GM12878 (cell line): ENCODE data around the gene PIP5K1A. TPM values are rescaled to one million over a fixed set of nuclear protein-coding genes. Genes with fewer than 3 reads are reported as not detected.

Experiments used
- ASH2L ChIP-seq: fragments of 300-600, 200-600 bp; sonication (generic); IDR thresholded peaks from 2 replicates; pipeline ENCODE4 v1.6.1; 2017; ENCODE audit warnings: low read depth, mild to moderate bottlenecking, borderline replicate concordance
- BACH1 ChIP-seq: fragments of 450-650 bp; IDR thresholded peaks from 2 replicates; pipeline ENCODE4 v1.6.1; 2017; ENCODE audit warnings: mild to moderate bottlenecking, borderline replicate concordance
- CREM ChIP-seq: IDR thresholded peaks from 2 replicates; pipeline ENCODE4 v1.6.1; 2014; ENCODE audit warnings: antibody characterized with exemption, low read depth
- DPF2 ChIP-seq: fragments of 450-650 bp; IDR thresholded peaks from 2 replicates; pipeline ENCODE4 v1.6.1; 2017; ENCODE audit warnings: mild to moderate bottlenecking
- FOS ChIP-seq: IDR thresholded peaks from 3 replicates; pipeline ENCODE4 v1.6.1; 2011; ENCODE audit warnings: borderline replicate concordance; ENCODE audit not compliant: insufficient read length; ENCODE audit errors: extremely low read depth
- GATAD2B ChIP-seq: fragments of 450-650 bp; conservative IDR thresholded peaks from 2 replicates; pipeline ENCODE4 v1.6.1; 2017; ENCODE audit warnings: low read depth, mild to moderate bottlenecking, moderate library complexity
- MEF2A ChIP-seq: IDR thresholded peaks from 2 replicates; pipeline ENCODE4 v1.6.1; 2011; ENCODE audit warnings: low read depth, mild to moderate bottlenecking, low read length, moderate library complexity; ENCODE audit not compliant: insufficient read depth
- NR2F1 ChIP-seq: fragments of 450-650 bp; conservative IDR thresholded peaks from 2 replicates; pipeline ENCODE4 v1.6.1; 2017; ENCODE audit warnings: mild to moderate bottlenecking
- PML ChIP-seq: IDR thresholded peaks from 2 replicates; pipeline ENCODE4 v1.6.1; 2012; ENCODE audit warnings: low read length, inconsistent platforms
- SIX5 ChIP-seq: IDR thresholded peaks from 2 replicates; pipeline ENCODE4 v1.6.1; 2011; ENCODE audit warnings: mild to moderate bottlenecking, low read depth, low read length, moderate library complexity; ENCODE audit not compliant: severe bottlenecking
- SP1 ChIP-seq: IDR thresholded peaks from one replicate; pipeline ENCODE4 v1.6.1; 2011; ENCODE audit warnings: low read depth, low read length
- SREBF2 ChIP-seq: IDR thresholded peaks from 2 replicates; pipeline ENCODE4 v1.6.1; 2012; ENCODE audit warnings: mild to moderate bottlenecking, low read length
- SRF ChIP-seq, 2 experiments: IDR thresholded peaks; 2 replicates each; pipeline ENCODE4 v1.6.1; 2011; ENCODE audit warnings: low read depth in 2 of 2, low read length in 2 of 2, mild to moderate bottlenecking in 1 of 2, moderate library complexity in 1 of 2
- SUZ12 ChIP-seq: fragments of 200-600 bp; sonication (generic); IDR thresholded peaks from one replicate; pipeline ENCODE4 v1.6.1; 2018; ENCODE audit warnings: antibody characterized with exemption, mild to moderate bottlenecking; ENCODE audit not compliant: unreplicated experiment
- ZNF217 ChIP-seq: fragments of 450-650 bp; IDR thresholded peaks from 2 replicates; pipeline ENCODE4 v1.6.1; 2017; ENCODE audit warnings: antibody characterized with exemption, mild to moderate bottlenecking
- ZNF274 ChIP-seq: IDR thresholded peaks from one replicate; pipeline ENCODE4 v1.8.0; 2011; ENCODE audit not compliant: insufficient read length, insufficient read depth
- ZSCAN29 ChIP-seq: fragments of 450-650 bp; IDR thresholded peaks from 2 replicates; pipeline ENCODE4 v1.6.1; 2017; ENCODE audit warnings: mild to moderate bottlenecking, moderate library complexity
- polyA plus RNA-seq, 11 experiments: library from polyadenylated mRNA; depleted of rRNA in 4 of 11; unstranded in 6 of 11; stranded (reverse) in 5 of 11; fragments of >200 nt; fragmentation: Nextera tagmentation in 4 of 11; fragmentation: Illumina TruSeq in 1 of 11; extraction: Ambion mirVana in 4 of 11; extraction: Trizol in 1 of 11; gene quantifications; 1 replicate in 1 of 11; 2 replicates in 10 of 11; pipeline versions ENCODE4 v1.2.1 to v1.2.3, GENCODE V29; 2011 to 2016; ENCODE audit warnings: inconsistent platforms in 2 of 11, missing spikeins in 2 of 11, low read depth in 1 of 11
- total RNA-seq, 4 experiments: library from RNA; depleted of rRNA in 3 of 4; stranded (reverse); fragments of >200 nt in 3 of 4; fragmentation: Illumina TruSeq in 1 of 4; extraction: Trizol in 1 of 4; gene quantifications; 2 replicates each; pipeline versions ENCODE4 v1.2.1 to v1.2.3, GENCODE V29; 2013 to 2021
- TF ChIP-seq, protein P1 (sequence below): fragments of 450-650 bp; IDR thresholded peaks from 2 replicates; pipeline ENCODE4 v1.6.1; 2017; ENCODE audit warnings: borderline replicate concordance
- TF ChIP-seq, protein P2 (sequence below): fragments of 450-650 bp; IDR thresholded peaks from 2 replicates; pipeline ENCODE4 v1.6.1; 2018; ENCODE audit warnings: borderline replicate concordance, mild to moderate bottlenecking; ENCODE audit not compliant: partially characterized antibody

Gene PIP5K1A
- total and polyA plus RNA-seq, 10 of the 15 experiments (the other 5 are each of a cell fraction or from before 2014, with no cell fraction given) = 4.5 to 114 (median 51.5) TPM

DNA sequence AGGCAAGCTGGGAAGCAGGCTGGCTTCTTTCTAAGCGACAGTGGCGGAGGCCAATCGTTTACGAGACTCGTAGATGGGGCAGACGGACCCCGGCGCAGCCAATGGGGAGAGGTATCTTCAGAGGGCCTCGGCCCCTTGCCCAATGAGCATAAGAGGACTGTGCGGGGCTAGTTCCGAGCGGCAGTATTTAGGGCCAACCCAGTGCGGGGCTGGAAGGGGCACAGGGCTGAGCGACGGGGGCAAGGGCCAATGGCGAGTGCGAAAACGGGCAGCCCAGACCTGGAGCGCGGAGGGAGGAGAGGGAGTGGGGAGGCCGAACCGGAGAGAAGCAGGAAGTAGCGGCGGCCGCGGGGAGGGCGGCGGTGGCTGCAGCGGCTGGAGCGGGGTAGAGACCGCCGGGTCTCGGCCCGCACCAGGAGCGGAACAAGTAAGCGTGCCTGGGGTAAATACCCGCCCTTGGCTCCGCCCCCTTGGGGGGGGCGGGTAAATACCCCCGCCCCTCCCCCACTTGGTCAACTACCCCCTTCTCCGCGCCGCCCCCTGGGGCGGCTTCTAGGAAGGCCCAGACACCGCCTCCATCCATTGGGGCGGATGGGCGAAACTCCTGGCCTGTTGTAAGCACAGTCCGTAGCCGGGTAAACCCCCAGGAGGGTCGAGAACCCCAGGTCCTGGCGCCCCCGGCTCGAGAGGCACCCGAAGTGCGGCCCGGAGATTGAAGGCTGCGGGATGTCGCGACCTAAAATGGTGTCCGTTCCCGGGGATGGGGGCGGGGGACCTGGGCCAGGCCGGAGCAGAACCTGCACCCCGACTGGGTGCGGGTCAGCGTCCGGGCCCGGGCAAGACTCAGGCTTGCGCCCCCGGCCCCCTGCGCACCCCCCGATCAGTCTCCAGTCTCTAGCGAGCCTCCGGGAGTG lies 83.9 kb downstream of the PIP5K1A start, which contains the start of gene ZNF687 (continued):
- TF ChIP-seq, protein P1, sequence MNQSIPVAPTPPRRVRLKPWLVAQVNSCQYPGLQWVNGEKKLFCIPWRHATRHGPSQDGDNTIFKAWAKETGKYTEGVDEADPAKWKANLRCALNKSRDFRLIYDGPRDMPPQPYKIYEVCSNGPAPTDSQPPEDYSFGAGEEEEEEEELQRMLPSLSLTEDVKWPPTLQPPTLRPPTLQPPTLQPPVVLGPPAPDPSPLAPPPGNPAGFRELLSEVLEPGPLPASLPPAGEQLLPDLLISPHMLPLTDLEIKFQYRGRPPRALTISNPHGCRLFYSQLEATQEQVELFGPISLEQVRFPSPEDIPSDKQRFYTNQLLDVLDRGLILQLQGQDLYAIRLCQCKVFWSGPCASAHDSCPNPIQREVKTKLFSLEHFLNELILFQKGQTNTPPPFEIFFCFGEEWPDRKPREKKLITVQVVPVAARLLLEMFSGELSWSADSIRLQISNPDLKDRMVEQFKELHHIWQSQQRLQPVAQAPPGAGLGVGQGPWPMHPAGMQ = peak; percentile 94
- TF ChIP-seq FOS = peak; percentile 97
- TF ChIP-seq BACH1 = peak; percentile 19; the same call in 1 of the 2 replicates
- TF ChIP-seq MEF2A = no peak
- TF ChIP-seq SP1 = peak; percentile 100
- TF ChIP-seq ZNF274 = no peak
- TF ChIP-seq GATAD2B = peak; percentile 83
- TF ChIP-seq ZSCAN29 = peak; percentile 77
- TF ChIP-seq ZNF217 = no peak
- TF ChIP-seq DPF2 = peak; percentile 100
- no peak for TF ChIP-seq SREBF2
- no peak; the same call in 1 of the 2 replicates for TF ChIP-seq ASH2L
- no peak for TF ChIP-seq SUZ12
- no peak for TF ChIP-seq CREM
- TF ChIP-seq SIX5 = peak; percentile 21
- TF ChIP-seq, protein P2, sequence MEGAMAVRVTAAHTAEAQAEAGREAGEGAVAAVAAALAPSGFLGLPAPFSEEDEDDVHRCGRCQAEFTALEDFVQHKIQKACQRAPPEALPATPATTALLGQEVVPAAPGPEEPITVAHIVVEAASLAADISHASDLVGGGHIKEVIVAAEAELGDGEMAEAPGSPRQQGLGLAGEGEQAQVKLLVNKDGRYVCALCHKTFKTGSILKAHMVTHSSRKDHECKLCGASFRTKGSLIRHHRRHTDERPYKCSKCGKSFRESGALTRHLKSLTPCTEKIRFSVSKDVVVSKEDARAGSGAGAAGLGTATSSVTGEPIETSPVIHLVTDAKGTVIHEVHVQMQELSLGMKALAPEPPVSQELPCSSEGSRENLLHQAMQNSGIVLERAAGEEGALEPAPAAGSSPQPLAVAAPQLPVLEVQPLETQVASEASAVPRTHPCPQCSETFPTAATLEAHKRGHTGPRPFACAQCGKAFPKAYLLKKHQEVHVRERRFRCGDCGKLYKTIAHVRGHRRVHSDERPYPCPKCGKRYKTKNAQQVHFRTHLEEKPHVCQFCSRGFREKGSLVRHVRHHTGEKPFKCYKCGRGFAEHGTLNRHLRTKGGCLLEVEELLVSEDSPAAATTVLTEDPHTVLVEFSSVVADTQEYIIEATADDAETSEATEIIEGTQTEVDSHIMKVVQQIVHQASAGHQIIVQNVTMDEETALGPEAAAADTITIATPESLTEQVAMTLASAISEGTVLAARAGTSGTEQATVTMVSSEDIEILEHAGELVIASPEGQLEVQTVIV = peak; percentile 97
- TF ChIP-seq PML = peak; percentile 12; the same call in 1 of the 2 replicates
- TF ChIP-seq SRF (IDR thresholded peaks at IDR 0.05; ENCODE audit: low read depth in 2 of 2, low read length in 2 of 2) = 0 out of 4 replicates have a peak, but pooled peaks of 1 of the 2 experiments have one; percentile 6
- TF ChIP-seq NR2F1 = peak; percentile 80
